Stimulated activated CD4-positive, alpha-beta T cell treated with anti-CD3 and anti-CD28 coated beads, Interleukin-15, amount 100 ng/mL, for 24 hours (primary cell): Measurements from ENCODE around the gene GAL3ST3.
"Not testable (repeated sequence)": the region's sequence is repeated elsewhere in the genome, so short reads cannot be mapped to it uniquely, and the experiment has no call there.

Experiments
- DNase-seq: peaks from one replicate; pipeline ENCODE4 v3.0.0-alpha.2; 2020

Gene GAL3ST3, protein sequence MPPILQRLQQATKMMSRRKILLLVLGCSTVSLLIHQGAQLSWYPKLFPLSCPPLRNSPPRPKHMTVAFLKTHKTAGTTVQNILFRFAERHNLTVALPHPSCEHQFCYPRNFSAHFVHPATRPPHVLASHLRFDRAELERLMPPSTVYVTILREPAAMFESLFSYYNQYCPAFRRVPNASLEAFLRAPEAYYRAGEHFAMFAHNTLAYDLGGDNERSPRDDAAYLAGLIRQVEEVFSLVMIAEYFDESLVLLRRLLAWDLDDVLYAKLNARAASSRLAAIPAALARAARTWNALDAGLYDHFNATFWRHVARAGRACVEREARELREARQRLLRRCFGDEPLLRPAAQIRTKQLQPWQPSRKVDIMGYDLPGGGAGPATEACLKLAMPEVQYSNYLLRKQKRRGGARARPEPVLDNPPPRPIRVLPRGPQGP

DNA sequence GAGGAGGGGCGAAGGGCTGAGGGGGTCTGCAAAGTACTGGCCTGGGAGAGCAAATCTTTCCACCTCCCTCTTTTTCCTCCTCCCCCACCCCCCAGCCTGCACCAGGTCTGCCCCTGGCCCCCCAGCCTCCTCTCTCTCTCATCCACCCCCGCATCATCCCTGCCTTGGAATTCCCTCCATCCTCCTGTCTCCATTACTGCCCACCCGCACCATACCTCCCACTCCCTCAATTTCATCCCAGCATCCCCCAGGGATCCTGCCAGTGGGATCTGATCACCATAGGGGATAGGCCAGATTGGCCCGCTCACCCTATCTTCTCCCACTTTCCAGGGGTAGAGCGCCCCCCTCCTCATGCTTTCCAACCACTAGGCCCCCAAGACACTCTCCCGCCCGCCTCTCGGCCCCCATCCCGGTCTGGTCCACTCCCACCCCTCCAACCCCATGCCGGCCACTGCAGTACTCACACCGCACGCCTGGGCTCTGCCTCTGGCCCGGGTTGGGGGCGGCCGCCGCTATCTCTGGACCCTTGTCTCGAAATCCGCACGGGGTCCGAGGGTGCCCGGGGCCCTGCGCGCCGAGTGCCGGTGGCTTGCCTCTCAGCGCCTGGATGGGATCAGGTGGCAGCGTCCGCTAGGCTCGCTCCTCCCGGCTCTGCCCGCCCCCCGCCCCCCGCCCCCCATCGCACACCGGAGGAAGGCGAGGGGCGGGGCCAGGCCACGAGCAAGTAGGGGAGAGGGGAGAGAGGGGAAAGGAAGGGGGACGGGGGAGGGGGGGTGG is at the start of gene GAL3ST3:
GAL3ST3 (minus strand) TSS at position 615 of the 777 bp plus-strand sequence. CDS start 3,746 bp downstream, outside the sequence.
- DNase-seq: no peak

DNA sequence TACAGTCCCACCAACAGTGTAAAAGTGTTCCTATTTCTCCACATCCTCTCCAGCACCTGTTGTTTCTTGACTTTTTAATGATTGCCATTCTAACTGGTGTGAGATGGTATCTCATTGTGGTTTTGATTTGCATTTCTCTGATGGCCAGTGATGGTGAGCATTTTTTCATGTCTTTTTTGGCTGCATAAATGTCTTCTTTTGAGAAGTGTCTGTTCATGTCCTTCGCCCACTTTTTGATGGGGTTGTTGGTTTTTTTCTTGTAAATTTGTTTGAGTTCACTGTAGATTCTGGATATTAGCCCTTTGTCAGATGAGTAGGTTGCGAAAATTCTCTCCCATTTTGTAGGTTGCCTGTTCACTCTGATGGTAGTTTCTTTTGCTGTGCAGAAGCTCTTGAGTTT is 43.2 kb upstream of the GAL3ST3 start:
- not testable (repeated sequence) for DNase-seq

DNA sequence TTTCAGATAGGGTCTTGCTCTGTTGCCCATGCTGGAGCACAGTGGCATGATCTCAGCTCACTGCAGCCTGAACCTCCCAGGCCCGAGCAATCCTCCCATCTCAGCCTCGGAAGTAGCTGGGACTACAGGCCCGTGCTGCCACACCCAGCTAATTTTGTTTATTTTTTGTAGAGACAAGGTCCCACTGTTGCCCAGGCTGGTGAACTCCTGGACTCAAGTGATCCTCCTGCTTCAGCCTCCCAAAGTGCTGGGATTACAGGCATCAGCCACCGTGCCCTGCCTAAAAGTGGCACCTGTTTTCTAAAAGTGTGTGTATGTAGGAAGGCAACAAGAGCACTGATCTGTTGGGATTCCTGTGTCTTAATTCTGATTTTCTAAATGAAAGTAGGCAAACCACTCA is 41.3 kb upstream of the GAL3ST3 start:
- DNase-seq: no peak

DNA sequence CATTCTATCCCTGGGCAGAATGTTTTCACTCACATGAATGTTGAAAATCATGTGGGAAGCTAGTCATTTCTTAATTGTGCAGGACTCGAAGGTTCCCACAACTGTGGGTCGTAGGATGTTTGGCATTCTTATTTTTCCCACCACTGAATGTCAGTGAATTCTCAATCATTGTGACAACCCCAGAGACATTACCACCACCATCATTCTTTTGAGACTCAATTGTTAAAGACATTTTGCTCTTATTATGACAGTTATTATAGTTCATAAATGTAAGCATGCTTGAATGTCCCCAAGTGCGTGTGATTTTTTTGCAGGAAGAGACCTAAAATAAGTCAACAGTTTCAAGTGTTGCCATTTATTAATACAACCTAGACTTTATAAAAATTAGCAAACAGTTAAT is 40.1 kb upstream of the GAL3ST3 start:
- no peak for DNase-seq

DNA sequence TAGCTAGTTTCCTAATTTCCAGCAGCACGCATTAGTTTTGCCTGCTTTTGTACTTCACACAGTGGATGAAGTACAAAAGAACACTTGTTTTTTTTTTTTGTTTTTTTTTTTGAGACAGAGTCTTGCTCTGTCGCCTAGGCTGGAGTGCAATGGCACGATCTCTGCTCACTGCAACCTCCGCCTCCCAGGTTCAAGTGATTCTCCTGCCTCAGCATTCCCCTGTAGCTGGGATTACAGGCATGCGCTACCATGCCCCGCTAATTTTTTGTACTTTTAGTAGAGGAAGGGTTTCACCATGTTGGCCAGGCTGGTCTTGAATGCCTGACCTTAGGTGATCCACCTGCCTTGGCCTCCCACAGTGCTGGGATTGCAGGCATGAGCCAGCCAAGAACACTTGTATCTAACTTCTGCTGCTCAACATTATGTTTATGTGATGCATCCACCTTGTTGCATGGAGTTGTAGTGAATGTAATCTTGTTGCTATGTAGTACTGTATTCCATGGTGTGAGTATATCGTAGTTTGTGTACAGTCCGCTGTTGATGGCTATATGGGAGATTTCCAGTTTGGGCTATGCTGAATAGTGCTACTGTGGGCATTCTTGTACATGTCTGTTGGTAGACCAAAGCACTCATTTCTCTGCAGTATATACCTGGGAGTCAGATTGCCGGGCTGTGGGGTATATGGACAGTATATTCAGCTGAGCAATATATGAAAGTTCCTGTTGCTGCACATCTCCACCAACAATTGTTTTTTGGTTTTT is 38.4 kb upstream of the GAL3ST3 start:
- DNase-seq: no peak

DNA sequence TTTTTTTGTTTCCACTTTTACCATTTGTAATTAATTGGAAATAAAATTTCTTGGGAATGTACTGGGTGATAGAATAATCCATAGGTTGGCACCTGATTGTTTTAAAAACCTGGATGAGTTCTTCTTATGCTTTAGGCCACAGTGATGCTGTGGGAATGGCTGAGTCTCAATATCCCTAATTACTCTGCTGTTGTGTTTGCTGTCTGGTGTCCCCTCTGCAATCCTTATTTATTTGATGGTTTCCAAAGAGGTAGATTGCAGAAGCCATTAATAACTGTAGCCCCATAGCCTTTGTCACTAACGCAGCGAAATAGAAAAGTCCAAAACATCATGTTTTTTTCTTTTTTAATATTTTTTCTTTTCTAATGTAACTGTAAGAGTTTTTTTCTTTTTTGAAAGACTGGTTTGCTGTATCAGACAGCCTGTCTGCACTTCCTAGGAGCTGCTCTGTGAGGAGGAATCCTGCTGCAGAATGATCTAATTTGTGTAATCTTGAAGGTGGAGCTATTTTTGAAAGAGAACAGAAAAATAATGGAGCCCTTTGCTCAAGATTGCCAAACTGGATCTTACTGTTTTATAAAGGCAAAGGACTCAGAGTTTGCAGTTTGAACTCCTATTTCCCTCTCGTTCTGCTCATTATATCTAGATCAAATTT is 36.0 kb upstream of the GAL3ST3 start:
- DNase-seq: no peak

DNA sequence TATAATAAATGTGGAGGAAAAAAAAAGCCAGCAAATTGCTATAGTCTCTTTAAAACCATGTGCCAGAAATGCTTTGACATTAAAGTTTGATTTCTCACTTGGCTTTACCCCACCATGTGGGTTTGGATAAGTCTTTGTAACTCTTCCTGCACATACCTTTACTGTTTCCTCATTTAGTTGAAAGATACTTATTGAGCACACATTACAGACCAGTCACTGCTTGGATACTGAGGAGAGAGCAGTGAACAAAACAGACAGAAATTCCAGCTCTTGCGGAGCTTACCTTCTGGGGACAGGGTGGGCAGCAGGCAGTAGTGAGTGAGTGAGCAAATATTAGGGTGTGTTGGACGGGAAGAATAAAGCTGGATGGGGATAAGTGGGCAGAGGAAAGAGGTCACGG is 34.8 kb upstream of the GAL3ST3 start:
- no peak for DNase-seq

DNA sequence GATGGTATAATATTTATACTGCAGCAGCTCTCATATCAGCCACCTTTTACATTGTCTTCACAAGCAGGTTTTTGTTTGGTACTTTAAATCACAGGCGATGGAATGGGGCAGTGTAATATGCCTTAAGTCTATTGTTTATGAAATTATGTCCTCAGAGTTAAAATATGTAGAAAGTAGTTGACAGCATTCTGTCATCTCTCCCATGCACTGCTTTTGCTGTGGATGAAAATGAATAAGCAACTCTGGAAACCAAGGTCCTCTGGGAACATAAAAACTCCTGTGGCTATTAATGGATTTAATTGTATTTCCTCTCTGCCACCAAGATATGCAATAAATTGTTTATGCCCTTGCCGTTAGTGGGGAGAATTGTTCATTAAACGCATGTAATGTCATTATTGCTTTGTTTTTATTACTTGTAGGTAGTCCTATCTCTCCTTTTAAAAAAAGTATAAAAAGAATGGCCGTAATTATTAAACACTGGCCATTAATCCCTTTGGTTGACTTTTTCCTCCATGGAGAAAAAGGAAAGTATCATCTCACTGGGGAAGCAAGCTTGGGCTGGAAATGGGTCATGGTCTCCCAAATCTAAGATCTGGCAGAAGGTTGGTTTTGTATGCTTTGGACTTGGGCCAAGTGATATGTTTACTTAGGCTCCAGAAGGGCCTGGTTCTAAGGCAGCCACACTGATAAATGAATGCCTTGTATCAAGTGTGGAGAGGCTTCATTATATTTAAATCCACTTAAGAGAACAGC is 34.2 kb upstream of the GAL3ST3 start:
- no peak for DNase-seq

DNA sequence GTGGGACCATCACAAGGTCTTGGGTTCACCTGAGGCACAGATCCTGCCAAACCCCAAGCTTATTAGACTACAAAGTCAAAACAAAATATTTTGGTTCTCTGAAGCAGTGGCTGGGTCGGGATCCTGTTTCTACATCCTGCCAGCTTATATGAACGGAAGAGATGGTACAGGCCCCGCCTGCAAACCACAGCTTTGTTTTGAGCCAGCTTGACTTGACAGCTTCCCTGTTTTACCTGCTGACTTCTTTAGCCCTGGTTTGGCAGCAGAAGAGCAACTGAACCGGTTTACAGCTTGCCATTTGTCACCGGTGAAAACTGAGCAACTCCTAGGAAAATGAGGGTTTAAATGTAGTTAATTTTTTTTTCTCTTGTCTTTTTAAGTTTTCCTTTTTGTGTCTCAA is 32.5 kb upstream of the GAL3ST3 start:
- peak; percentile 76 for DNase-seq

DNA sequence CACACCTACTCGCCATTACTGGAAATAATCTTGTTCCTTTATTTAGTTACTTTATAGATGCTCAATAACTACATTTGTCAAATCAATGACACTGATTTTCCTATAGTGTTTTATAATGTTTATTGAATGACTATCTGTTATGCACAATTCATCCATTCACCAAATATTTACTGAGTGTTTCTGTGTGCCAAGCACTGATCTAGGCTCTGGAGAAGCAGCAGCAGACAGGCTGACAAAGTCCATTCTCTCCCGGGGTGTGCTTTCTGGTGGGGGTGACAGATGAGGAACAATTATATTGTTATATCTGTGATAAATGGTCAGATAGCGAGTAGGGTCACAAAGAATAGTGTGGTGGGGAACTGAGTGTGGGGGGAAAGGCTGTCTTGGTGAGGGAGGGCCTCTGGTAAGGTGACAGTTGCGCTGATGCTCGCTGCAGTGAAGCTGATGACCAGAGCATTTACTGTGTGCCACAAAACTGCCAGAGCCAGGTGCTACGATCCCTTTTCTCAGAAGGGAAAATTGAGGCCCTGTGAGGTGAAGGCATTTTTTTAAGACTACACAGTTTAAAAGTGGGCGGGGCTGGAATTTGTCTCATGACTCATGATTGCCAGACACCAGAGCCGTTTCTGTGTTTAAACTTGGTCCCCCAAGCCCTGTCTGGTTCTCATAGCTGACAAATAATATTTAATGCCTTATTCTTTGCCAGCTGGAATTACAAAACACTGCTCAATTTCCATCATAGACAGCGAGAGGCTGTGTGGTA is 31.3 kb upstream of the GAL3ST3 start:
- peak; percentile 78 for DNase-seq

DNA sequence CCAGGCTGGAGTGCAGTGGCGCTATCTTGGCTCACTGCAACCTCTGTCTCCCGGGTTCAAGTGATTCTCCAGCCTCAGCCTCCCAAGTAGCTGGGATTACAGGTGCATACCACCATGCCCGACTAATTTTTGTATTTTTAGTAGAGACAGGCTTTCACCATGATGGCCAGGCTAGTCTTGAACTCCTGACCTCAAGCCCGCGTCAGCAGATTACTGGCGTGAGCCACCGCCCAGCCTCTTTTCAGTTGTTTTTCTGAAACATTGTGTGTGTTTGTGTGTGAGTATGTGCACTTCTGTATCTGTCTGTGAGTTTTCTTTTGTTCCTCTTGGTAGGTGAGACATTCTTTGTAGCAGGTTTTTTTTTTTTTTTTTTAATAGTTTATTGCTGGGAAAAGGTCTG is 30.0 kb upstream of the GAL3ST3 start:
- not testable (repeated sequence) for DNase-seq

DNA sequence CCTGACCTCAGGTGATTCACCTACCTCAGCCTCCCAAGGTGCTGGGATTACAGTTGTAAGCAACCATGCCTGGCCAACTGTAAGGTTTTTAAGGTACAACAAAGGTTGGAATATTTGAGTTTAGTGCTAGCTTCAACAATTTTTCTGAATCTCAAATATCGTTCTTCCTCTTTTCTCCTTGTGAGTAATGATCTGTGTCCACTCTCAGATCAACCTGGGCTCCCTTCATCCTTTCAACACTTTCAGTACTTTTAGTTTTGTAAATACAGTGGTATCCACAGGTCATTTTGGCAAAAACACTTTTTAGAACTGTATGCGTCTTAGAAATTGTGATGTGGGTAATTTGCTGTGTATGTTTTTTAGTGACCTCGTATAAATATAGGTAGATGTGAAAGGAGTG is 29.0 kb upstream of the GAL3ST3 start:
- DNase-seq: no peak

DNA sequence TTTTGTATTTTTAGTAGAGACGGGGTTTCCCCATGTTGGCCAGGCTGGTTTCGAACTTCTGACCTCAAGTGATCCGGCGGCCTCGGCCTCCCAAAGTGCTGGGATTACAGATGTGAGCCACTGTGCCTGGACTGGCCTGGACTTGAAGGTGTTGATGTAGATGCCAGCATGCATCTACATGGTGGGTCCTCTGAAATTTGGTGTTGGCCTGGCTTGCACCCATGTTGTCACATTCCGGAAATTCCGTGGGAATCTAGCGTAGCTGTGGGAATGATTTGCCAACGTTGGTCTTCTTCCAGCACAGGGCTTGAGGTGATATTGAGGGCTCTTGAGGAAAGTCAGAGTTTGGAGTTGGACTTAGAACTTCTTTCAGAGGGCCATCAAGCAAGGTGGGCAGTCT is 27.6 kb upstream of the GAL3ST3 start:
- no peak for DNase-seq

DNA sequence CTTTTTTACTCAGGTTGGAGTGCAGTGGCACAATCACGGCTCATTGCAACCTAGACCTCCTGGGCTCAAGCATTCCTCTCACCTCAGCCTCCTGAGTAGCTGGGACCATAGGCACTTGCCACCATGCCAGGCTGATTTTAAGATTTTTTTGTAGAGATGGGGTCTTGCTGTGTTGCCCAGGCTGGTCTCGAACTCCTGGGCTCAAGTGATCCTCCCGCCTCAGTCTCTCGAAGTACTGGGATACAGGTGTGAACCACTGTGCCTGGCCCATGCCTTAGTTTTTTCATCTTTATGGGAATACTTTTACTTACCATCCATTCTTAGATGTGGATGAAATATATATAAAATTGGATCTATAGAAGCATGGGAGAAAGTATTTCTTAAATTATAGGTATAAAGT is 26.3 kb upstream of the GAL3ST3 start:
- no peak for DNase-seq

DNA sequence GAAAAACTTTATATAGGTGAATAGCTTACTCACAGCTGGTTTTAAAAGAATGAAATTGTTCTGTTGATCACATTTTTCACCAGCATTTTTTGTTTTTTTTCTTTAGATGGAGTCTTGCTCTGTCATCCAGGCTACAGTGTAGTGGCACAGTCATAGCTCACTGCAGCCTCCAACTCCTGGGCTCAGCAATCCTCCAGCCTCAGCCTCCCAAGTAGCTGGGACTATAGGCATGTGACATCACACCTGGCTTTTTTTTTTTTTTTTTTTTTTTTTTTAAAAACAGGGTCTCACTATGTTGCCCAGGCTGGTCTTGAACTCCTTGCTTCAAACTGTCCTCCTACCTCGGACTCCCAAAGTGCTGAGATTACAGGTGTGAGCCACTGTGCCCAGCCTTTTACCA is 24.7 kb upstream of the GAL3ST3 start:
- no peak for DNase-seq

DNA sequence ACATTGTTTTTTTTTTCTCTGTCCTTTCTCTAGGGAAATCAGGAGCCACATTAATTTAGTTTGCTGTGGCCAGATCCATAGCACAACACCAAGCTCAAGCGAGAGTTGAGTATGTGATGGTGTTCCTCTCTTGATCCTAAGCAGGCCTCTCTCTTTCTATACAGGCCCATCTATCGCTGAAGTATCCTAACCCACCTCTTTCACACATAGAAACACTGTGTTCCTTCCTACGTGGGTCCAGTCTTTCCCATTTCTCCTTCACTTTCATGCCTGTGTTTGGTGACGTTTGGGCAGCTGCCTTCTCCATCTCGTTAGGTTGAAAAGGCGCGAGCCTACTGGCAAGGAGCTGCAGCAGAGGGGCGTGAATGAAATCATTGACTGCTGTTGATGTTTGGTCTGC is 23.6 kb upstream of the GAL3ST3 start:
- no peak for DNase-seq

DNA sequence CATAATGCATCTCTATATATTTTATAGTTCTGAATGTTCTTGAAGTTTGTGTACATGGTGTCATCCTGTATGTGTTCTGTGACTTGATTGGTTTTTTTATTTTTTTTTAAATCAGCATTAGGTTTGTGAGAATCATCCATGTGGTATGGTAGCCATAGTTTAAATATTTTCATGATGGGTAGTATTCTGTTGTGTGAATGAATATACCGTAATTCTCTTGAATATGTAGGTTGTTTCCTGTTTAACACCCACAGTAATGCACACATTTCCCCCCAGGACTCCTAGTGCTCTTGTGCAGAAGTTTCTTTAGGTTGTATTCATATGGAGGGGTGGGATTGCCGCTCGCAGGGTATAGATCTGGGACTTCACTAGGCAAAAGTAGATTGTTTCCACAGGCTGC is 23.1 kb upstream of the GAL3ST3 start:
- DNase-seq: no peak

DNA sequence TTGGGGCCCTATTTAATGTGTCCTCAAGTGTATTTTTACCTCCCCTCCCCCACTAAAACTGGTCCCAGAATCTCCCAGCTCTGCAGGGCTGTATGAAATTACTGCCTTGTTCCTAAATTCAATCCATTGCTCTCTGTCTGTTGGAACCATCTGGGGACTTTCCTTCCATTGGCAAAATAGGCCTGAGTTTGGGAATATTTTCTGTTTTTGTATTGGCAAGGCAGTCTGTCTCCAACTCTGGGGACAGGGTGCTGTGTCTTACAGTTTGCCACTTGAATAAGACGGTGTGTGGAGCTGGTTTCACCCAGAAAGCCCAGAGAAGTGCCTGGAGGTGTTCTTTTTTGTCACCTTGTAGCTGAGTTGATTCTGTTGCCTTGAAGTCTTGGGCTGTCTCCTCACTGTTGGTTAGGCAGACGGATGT is 22.4 kb upstream of the GAL3ST3 start:
- peak; percentile 24 for DNase-seq

DNA sequence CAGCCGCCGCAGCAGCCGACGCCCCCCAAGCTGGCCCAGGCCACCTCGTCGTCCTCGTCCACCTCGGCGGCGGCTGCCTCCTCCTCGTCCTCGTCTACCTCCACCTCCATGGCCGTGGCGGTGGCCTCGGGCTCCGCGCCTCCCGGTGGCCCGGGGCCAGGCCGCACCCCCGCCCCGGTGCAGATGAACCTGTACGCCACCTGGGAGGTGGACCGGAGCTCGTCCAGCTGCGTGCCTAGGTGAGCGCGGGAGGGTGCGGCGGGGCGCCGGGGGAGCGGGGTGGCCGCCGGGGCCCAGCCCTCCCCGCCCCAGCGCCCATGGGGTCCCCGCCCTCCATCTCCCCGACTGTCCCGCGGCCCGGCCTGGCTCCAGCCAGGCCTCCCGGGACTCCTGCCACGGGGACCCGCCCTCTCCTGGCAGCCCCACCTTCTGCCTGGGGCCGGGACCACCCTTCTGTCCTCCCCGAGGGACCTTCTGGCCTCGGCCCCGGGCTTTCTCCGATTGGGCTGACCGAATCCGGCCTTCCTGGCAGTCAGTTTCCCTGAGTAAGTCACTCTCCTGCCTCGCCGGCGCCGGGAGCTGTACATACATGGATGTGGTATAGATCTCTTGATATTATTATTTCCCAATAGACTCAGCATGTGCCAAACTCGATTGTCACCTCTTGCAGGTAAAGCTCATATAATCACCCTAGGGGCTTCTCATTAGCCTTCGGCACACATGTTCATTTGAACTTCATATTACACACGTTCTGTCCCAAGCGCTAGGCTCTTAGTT is 21.8 kb upstream of the GAL3ST3 start:
- DNase-seq: peak; percentile 50
